Small intestine (tissue), 7 donors: ENCODE data around the gene CACNA2D3. TPM values are rescaled to one million over a fixed set of nuclear protein-coding genes. Genes with fewer than 3 reads are reported as not detected.

Experiments
- DNase-seq, 2 donors: peaks; one replicate each; pipeline versions ENCODE4 v3.0.0 to v3.0.0-alpha.2; 2013
- FAIRE-seq: peaks from 2 replicates; lab custom pipeline; 2012; peaks lifted over from hg19 to GRCh38; lab: Jason Lieb, UNC
- H3K27ac ChIP-seq, 3 donors: one replicate each; pipeline ENCODE4 v1.5.1; 2013; ENCODE audit warnings: low read length in 2 of 3, mild to moderate bottlenecking in 2 of 3, control low read depth in 1 of 3, inconsistent platforms in 1 of 3, low read depth in 1 of 3, moderate library complexity in 1 of 3
- H3K27me3 ChIP-seq, 3 donors: one replicate each; pipeline ENCODE4 v1.6.1; 2013; ENCODE audit warnings: low read length in 3 of 3, inconsistent platforms in 1 of 3; ENCODE audit not compliant: control insufficient read depth in 3 of 3, insufficient read depth in 3 of 3
- H3K36me3 ChIP-seq, 3 donors: one replicate each; pipeline ENCODE4 v1.6.1; 2013; ENCODE audit warnings: low read length in 3 of 3, inconsistent platforms in 1 of 3, low read depth in 1 of 3, mild to moderate bottlenecking in 1 of 3, moderate library complexity in 1 of 3; ENCODE audit not compliant: control insufficient read depth in 3 of 3, insufficient read depth in 2 of 3
- H3K4me1 ChIP-seq, 3 donors: one replicate each; pipeline ENCODE4 v1.6.1; 2013; ENCODE audit warnings: low read length in 2 of 3, inconsistent platforms in 1 of 3, low read depth in 1 of 3, mild to moderate bottlenecking in 1 of 3, moderate library complexity in 1 of 3; ENCODE audit not compliant: control insufficient read depth in 3 of 3, insufficient read depth in 2 of 3
- H3K4me3 ChIP-seq, 3 donors: one replicate each; pipeline ENCODE4 v1.5.1; 2013; ENCODE audit warnings: low read length in 3 of 3, control low read depth in 1 of 3, inconsistent platforms in 1 of 3, low read depth in 1 of 3, mild to moderate bottlenecking in 1 of 3, moderate library complexity in 1 of 3
- H3K9me3 ChIP-seq, 2 donors: one replicate each; pipeline ENCODE4 v1.6.1; 2013; ENCODE audit warnings: low read depth in 1 of 2, low read length in 1 of 2; ENCODE audit not compliant: control insufficient read depth in 2 of 2, insufficient read depth in 1 of 2
- WGBS, 3 donors: extraction: QIAGEN DNeasy Blood & Tissue Kit; methylation state at CpG; one replicate each; pipeline ENCODE4 v1.1.7; 2013; 5-methylcytosine and 5-hydroxymethylcytosine counted together
- polyA plus RNA-seq, 4 donors: library from polyadenylated mRNA; stranded (reverse) in 3 of 4; unstranded in 1 of 4; fragments of 200-250 nt in 3 of 4; fragments of 120-200 nt in 1 of 4; gene quantifications; one replicate each; pipeline versions ENCODE4 v1.2.1 to v1.2.3, GENCODE V29; 2013
- donor health status: healthy with polysubstance abuse.
- donor health status: control.
- donor health status: control.
- donor health status: Bipolar disorder and iron deficiency.
- donor health status: healthy.

The CACNA2D3 gene
- polyA plus RNA-seq, 4 donors = 0.27 to 0.61 TPM; not detected in 2

DNA sequence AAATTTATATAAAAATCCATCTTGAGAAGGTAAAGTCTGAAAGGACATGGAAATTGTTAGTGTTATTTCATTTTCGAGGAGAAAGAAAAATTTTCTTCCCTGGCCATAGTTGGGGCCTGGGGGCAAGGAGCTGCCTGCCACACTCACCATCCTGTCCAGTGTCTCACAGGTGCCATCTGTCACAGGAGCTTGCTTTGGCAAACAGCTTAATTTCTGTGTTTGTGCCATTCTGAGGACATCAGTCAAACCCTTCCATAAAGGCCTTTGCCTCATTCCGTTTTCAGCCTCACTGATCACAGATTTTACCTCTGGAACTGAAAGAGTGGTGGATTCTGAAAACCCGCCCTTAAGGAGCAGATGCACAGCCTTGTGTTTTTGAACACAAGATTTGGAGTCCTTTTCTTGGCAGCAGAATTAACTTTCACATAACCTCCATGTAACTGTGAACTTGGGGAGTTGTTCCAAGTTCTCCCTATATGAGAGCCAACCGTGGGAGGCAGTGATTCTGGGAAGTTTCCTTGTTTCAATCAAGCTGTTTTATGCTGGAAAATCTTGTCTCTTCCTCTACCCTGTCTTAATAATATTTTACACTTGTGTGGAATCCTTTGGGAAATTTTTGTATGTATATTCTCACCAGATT lies 254.7 kb downstream of the CACNA2D3 start:
- Histone ChIP-seq H3K27me3 (no peaks in the 10 kb centered on the region), H3K4me3 (no peak overlapping the region), H3K4me1 (no peaks in the 10 kb centered on the region), H3K36me3 (no peaks in the 10 kb centered on the region), H3K9me3 (no peaks in the 10 kb centered on the region), H3K27ac (no peak overlapping the region)
- FAIRE-seq (no peak), DNase-seq (no peak)
- 54 to 64% (median 60%) methylated on average over 4 of the region's 4 CpGs for whole genome bisulfite sequencing, 3 donors

DNA sequence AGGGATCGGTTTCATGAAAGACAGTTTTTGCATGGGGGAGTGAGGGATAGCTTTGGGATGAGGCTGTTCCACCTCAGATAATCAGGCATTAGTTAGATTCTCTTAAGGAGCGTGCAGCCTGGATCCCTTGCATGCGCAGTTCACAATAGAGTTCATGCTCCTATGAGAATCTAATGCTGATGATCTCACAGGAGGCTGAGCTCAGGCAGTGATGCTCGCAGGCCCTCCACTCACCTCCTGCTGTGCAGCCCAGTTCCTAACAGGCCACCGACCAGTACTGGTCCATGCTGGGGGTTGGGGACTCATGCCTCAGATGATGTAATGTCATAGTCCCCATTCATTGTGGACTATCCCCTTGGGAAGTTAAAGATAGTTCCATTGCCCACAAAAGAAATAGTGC lies 255.8 kb downstream of the CACNA2D3 start:
- DNase-seq (no peak), FAIRE-seq (no peak)
- no peaks in the 10 kb centered on the region for H3K27me3 ChIP-seq
- no peak overlapping the region for H3K27ac ChIP-seq
- no peaks in the 10 kb centered on the region for H3K9me3 ChIP-seq
- H3K4me3 ChIP-seq = no peak overlapping the region
- 86 to 88% (median 87%) methylated on average over 5 of the region's 5 CpGs for WGBS, 3 donors
- H3K4me1 ChIP-seq = no peaks in the 10 kb centered on the region
- no peaks in the 10 kb centered on the region for H3K36me3 ChIP-seq

DNA sequence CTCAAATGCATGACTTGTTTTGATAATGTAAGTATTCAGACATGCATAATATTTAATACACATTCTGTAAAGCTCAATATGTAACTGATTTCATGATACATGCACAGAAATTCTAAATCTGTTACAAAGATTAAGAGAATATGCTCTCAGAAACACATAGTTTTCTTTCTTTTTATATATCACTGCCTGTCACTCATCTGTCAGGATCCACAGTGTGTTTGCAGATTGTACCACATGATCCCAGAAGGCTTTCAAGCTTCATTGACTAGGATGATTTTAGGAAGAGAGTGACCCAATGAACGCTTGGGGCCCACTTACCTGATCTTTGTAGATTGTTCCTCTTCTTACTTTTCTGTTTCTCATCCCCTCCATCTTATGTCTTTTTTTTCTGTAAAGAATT lies 261.9 kb downstream of the CACNA2D3 start:
- 65 to 82% (median 74%) methylated on average over 1 of the region's 1 CpG for WGBS, 3 donors
- Histone ChIP-seq H3K27ac (no peak overlapping the region), H3K27me3 (no peaks in the 10 kb centered on the region), H3K36me3 (no peaks in the 10 kb centered on the region), H3K4me1 (no peaks in the 10 kb centered on the region), H3K4me3 (no peak overlapping the region), H3K9me3 (no peaks in the 10 kb centered on the region)
- DNase-seq (no peak), FAIRE-seq (no peak)

DNA sequence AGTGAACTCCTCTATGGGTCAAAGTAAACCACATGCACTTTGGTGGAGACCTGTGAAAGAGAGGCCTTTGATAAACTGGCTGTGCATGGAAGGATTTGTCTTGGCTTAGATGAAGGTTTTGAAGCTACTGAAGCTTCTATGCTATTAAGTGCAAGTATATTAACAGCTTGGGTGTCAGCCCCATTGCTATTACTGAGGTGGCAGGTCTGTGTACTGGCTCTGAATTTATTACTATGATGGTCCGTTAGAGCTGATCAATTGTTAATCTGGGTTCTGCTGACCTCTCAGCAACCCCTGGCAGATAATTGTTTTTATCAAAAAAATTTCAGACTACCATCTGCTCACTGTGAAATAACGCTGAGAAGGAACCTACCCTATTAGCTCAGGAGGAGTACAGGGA lies 268.2 kb downstream of the CACNA2D3 start:
- Histone ChIP-seq H3K36me3 (no peaks in the 10 kb centered on the region), H3K27ac (no peak overlapping the region), H3K9me3 (no peaks in the 10 kb centered on the region), H3K27me3 (no peaks in the 10 kb centered on the region), H3K4me1 (no peaks in the 10 kb centered on the region), H3K4me3 (no peak overlapping the region)
- FAIRE-seq (no peak), DNase-seq (no peak)
- 34 to 59% (median 52%) methylated on average over 2 of the region's 2 CpGs for WGBS, 3 donors

DNA sequence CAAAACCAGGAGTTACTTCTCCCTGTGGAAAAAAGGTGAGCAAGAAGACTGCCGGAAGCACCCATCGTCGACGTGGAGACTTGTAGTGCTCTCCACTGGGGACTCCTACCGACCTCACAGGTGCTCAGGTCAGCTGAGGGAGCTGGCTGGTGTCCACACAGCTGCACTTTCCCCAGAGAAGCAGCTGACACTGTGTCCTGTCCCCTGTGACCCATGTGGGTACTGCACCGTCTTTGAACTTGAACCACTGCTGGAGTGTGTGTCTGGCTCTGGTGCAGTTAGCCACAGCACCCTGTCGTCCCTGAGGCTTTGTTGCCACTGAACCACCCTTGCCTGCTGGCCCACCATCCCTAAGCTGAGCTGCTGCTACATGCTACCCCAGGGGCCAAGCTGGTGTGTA lies 270.8 kb downstream of the CACNA2D3 start:
- no peak overlapping the region for H3K4me3 ChIP-seq
- DNase-seq (no peak), FAIRE-seq (no peak)
- H3K4me1 ChIP-seq = no peaks in the 10 kb centered on the region
- 73 to 80% (median 78%) methylated on average over 7 of the region's 7 CpGs for WGBS, 3 donors
- H3K27me3 ChIP-seq = no peaks in the 10 kb centered on the region
- no peaks in the 10 kb centered on the region for H3K9me3 ChIP-seq
- no peaks in the 10 kb centered on the region for H3K36me3 ChIP-seq
- no peak overlapping the region for H3K27ac ChIP-seq

DNA sequence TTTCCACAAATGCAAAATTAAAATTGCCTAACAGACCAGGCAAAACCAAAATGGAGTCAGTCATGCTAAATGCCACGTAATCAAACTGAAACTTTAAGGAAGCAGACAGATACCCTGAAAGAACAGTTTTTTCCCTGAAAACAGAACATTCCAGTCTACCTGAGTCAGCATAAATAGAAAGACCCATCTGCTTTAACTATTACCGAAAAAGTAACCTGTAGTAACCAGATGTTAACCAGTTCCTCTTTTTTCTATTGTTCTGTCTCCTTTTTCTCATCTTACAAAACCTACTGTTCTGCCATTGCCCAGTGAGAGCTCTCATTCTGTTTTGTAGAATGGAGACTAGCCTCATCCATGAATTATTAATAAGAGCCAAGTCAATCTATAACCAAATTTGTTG lies 286.0 kb downstream of the CACNA2D3 start:
- DNase-seq (no peak), FAIRE-seq (no peak)
- Histone ChIP-seq H3K27me3 (no peaks in the 10 kb centered on the region), H3K27ac (no peak overlapping the region), H3K4me1 (no peaks in the 10 kb centered on the region), H3K36me3 (no peaks in the 10 kb centered on the region), H3K9me3 (no peaks in the 10 kb centered on the region), H3K4me3 (no peak overlapping the region)
- WGBS, 3 donors = 79 to 80% (median 80%) methylated on average over 2 of the region's 2 CpGs

DNA sequence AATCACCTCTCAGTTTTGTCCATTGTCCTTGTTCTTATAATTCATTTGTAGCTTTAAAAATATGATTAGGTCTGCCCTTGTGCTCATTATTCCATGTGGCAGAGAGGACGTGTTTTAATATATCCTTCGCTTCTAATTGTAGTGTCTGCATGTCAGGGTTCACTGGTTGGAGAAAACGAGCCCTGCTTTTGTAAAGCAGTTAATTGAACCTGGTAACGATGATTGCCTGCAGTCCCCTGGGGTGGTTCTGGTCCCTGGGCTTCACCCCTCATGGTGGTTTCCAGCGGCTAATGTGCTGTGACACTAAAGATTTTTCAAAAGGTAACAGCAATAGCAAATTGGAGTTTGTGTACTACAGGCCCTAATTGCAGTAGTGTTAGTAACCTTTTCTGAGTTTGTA lies 299.6 kb downstream of the CACNA2D3 start:
- H3K36me3 ChIP-seq = no peaks in the 10 kb centered on the region
- no peaks in the 10 kb centered on the region for H3K4me1 ChIP-seq
- no peaks in the 10 kb centered on the region for H3K27me3 ChIP-seq
- 77 to 84% (median 77%) methylated on average over 5 of the region's 5 CpGs for WGBS, 3 donors
- no peaks in the 10 kb centered on the region for H3K9me3 ChIP-seq
- FAIRE-seq (no peak), DNase-seq (no peak)
- no peak overlapping the region for H3K27ac ChIP-seq
- no peak overlapping the region for H3K4me3 ChIP-seq

DNA sequence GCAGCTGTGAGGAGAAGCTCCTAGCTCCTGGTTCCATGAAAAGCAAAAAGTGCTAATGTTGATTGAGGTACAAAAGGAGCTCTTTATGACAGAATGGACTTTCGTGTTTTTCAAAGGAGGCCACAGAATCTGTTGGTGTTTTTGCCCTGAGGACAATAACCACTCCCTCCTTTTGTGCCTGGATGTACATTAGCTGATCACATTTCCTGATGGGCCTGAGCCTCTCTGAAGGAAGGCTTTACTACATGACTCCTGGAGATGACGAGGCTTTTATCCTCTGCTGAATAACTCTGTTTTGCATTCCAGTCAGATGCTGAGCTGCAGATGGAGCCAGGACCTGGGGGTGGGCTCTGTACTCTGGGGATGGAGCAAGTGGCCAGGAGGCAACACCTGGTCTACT lies 301.9 kb downstream of the CACNA2D3 start:
- Histone ChIP-seq H3K27ac (no peak overlapping the region), H3K9me3 (no peaks in the 10 kb centered on the region), H3K4me1 (no peaks in the 10 kb centered on the region), H3K27me3 (no peaks in the 10 kb centered on the region), H3K36me3 (no peaks in the 10 kb centered on the region), H3K4me3 (no peak overlapping the region)
- no peak for FAIRE-seq
- DNase-seq = no peak
- WGBS, 3 donors = 54 to 58% (median 55%) methylated on average over 2 of the region's 2 CpGs

DNA sequence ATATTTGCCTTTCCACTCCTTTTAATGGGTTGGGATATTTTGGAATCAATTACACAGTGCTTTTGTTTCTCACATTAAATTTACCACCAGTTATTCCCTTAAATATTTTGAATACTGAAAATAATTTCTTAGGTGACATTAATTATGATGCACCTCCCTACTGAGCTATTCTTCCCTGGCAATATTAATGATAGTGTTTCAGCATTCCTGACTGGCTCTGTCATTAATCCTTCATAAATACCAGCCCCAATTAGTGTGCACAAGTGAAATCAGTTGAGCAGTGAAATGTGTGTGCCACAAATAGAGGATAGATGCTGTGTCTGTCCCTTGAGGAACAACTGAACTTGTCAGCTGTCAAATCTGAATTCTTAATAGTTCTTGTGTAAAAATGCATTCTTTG lies 304.0 kb downstream of the CACNA2D3 start:
- no peaks in the 10 kb centered on the region for H3K9me3 ChIP-seq
- DNase-seq = no peak
- H3K4me3 ChIP-seq = no peak overlapping the region
- FAIRE-seq = no peak
- no peaks in the 10 kb centered on the region for H3K36me3 ChIP-seq
- no peaks in the 10 kb centered on the region for H3K4me1 ChIP-seq
- no peak overlapping the region for H3K27ac ChIP-seq
- H3K27me3 ChIP-seq = no peaks in the 10 kb centered on the region
